SK-N-DZ (cell line): ENCODE measurements around the gene KRTAP5-3.

Experiments
- DNase-seq: peaks from one replicate; pipeline ENCODE4 v3.0.0-alpha.2; 2015; ENCODE audit warnings: low spot score

The KRTAP5-3 gene

GRCh38 chr11:1565173-1565903 lies 42.9 kb downstream of the KRTAP5-3 start:
- DNase-seq, result no peak

- DNase-seq, result no peak
These were observed 43.6 kb downstream of the KRTAP5-3 start for GRCh38 chr11:1564535-1565172.

- no peak for DNase-seq
These were observed 44.3 kb downstream of the KRTAP5-3 start for GRCh38 chr11:1563697-1564534.

- no peak for DNase-seq
These were observed 45.1 kb downstream of the KRTAP5-3 start for GRCh38 chr11:1563149-1563638.

GRCh38 chr11:1562469-1563148 lies 45.7 kb downstream of the KRTAP5-3 start:
- DNase-seq, result no peak

- DNase-seq, result no peak
These were observed 46.3 kb downstream of the KRTAP5-3 start for GRCh38 chr11:1561955-1562354.

- DNase-seq, result no peak
These were observed 47.0 kb downstream of the KRTAP5-3 start for GRCh38 chr11:1561266-1561665.

GRCh38 chr11:1560649-1561251 lies 47.5 kb downstream of the KRTAP5-3 start:
- DNase-seq, result no peak

GRCh38 chr11:1560002-1560648 lies 48.1 kb downstream of the KRTAP5-3 start:
- DNase-seq, result no peak

GRCh38 chr11:1559111-1559951 lies 48.9 kb downstream of the KRTAP5-3 start:
- DNase-seq, result no peak

GRCh38 chr11:1558775-1559110 lies 49.5 kb downstream of the KRTAP5-3 start:
- DNase-seq, result no peak

- no peak for DNase-seq
These were observed 50.1 kb downstream of the KRTAP5-3 start for GRCh38 chr11:1557904-1558774.
